ENCODE results near the gene LIMD2. TPM values are rescaled to one million over a fixed set of nuclear protein-coding genes. Genes with fewer than 3 reads are reported as not detected.

The LIMD2 gene
- total RNA-seq, 1 experiment from 2014 or later, result 8.0 TPM

DNA sequence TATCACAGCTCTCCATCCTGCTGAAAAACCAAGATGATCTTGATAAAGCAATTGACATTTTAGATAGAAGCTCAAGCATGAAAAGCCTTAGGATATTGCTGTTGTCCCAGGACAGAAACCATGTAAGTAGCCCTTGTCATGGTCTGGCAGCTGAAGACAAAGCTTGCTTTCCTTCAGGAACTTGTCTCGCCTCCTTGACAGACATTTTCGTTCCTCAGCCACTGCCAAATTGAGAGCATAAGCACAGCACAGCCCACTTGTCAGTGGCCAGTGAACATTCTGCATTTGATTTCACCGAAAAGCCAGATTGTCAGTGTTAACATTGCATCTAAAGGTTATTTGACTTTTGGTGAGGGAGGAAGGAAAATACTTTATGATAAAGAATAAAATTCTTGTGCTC lies 42.1 kb downstream of the LIMD2 start:
- intact Hi-C loops (cut with micrococcal nuclease; ENCODE audit: unreplicated experiment), result no loop called here
- DNase-seq, result no peak
- no peak overlapping the region for H3K27ac Mint-ChIP-seq (ENCODE audit: unreplicated experiment)
- BruUV-seq (replicated peaks), result no TSS peak
- no peaks in the 10 kb centered on the region for H3K27me3 Mint-ChIP-seq (ENCODE audit: unreplicated experiment)
- H3K4me3 Mint-ChIP-seq (ENCODE audit: low read depth, unreplicated experiment), result no peak overlapping the region
- no peaks in the 10 kb centered on the region for H3K9me3 Mint-ChIP-seq (ENCODE audit: low read depth, unreplicated experiment)
- CTCF ChIA-PET, result no interaction called here
- TF ChIP-seq, protein P1, sequence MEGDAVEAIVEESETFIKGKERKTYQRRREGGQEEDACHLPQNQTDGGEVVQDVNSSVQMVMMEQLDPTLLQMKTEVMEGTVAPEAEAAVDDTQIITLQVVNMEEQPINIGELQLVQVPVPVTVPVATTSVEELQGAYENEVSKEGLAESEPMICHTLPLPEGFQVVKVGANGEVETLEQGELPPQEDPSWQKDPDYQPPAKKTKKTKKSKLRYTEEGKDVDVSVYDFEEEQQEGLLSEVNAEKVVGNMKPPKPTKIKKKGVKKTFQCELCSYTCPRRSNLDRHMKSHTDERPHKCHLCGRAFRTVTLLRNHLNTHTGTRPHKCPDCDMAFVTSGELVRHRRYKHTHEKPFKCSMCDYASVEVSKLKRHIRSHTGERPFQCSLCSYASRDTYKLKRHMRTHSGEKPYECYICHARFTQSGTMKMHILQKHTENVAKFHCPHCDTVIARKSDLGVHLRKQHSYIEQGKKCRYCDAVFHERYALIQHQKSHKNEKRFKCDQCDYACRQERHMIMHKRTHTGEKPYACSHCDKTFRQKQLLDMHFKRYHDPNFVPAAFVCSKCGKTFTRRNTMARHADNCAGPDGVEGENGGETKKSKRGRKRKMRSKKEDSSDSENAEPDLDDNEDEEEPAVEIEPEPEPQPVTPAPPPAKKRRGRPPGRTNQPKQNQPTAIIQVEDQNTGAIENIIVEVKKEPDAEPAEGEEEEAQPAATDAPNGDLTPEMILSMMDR (IDR thresholded peaks at IDR 0.05; ENCODE audit: unreplicated experiment), result no peak
- H3K36me3 Mint-ChIP-seq (ENCODE audit: insufficient read depth, unreplicated experiment), result no peaks in the 10 kb centered on the region
- H3K4me1 Mint-ChIP-seq (ENCODE audit: low read depth, unreplicated experiment), result no peaks in the 10 kb centered on the region

DNA sequence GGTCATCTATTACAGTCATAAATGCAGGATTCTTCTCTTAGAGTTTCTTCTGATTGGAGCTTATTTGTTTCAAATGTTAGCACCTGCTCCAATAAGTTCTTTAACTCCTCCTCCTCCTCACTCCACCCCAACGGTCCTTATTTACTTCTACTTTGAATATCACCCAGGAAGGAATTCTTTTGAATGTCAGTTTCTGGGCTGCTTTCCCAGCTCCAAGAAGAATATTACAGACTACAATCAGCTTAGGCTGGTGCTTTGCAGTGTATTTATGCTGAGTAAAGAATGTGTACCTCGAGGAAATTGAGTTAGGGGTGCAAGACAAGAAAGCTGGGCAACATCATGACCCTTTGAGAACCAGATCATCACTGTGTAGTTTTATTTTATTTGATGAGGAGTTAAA lies 46.9 kb downstream of the LIMD2 start:
- no peak overlapping the region for H3K27ac Mint-ChIP-seq (ENCODE audit: unreplicated experiment)
- no peaks in the 10 kb centered on the region for H3K36me3 Mint-ChIP-seq (ENCODE audit: insufficient read depth, unreplicated experiment)
- H3K9me3 Mint-ChIP-seq (ENCODE audit: low read depth, unreplicated experiment), result no peaks in the 10 kb centered on the region
- CTCF ChIA-PET, result no interaction called here
- intact Hi-C loops (cut with micrococcal nuclease; ENCODE audit: unreplicated experiment), result no loop called here
- no peaks in the 10 kb centered on the region for H3K4me1 Mint-ChIP-seq (ENCODE audit: low read depth, unreplicated experiment)
- no peak for DNase-seq
- H3K27me3 Mint-ChIP-seq (ENCODE audit: unreplicated experiment), result no peaks in the 10 kb centered on the region
- no peak overlapping the region for H3K4me3 Mint-ChIP-seq (ENCODE audit: low read depth, unreplicated experiment)
- TF ChIP-seq, protein P1 (IDR thresholded peaks at IDR 0.05; ENCODE audit: unreplicated experiment), result no peak
- no TSS peak for BruUV-seq (replicated peaks)

GRCh38 chr17:63652106-63652505 lies 47.8 kb downstream of the LIMD2 start:
- intact Hi-C loops (cut with micrococcal nuclease; ENCODE audit: unreplicated experiment), result no loop called here
- H3K27ac Mint-ChIP-seq (ENCODE audit: unreplicated experiment), result no peak overlapping the region

GRCh38 chr17:63649813-63650212 lies 50.1 kb downstream of the LIMD2 start:
- Mint-ChIP-seq H3K36me3 (ENCODE audit: insufficient read depth, unreplicated experiment) (no peaks in the 10 kb centered on the region), H3K27me3 (ENCODE audit: unreplicated experiment) (no peaks in the 10 kb centered on the region), H3K9me3 (ENCODE audit: low read depth, unreplicated experiment) (no peaks in the 10 kb centered on the region), H3K4me3 (ENCODE audit: low read depth, unreplicated experiment) (no peak overlapping the region), H3K27ac (ENCODE audit: unreplicated experiment) (no peak overlapping the region), H3K4me1 (ENCODE audit: low read depth, unreplicated experiment) (peaks cover 10% of the 10 kb centered on the region)
- CTCF ChIA-PET, result no interaction called here
- no TSS peak for BruUV-seq (replicated peaks)
- intact Hi-C loops (cut with micrococcal nuclease; ENCODE audit: unreplicated experiment), result no loop called here
- TF ChIP-seq, protein P1 (IDR thresholded peaks at IDR 0.05; ENCODE audit: unreplicated experiment), result no peak
- no peak for DNase-seq

More at GRCh38 chr17:63652106-63652505, 47.8 kb downstream of the LIMD2 start:
- Mint-ChIP-seq H3K27me3 (ENCODE audit: unreplicated experiment) (no peaks in the 10 kb centered on the region), H3K9me3 (ENCODE audit: low read depth, unreplicated experiment) (no peaks in the 10 kb centered on the region), H3K36me3 (ENCODE audit: insufficient read depth, unreplicated experiment) (no peaks in the 10 kb centered on the region), H3K4me1 (ENCODE audit: low read depth, unreplicated experiment) (peaks cover 5% of the 10 kb centered on the region), H3K4me3 (ENCODE audit: low read depth, unreplicated experiment) (no peak overlapping the region)
- DNase-seq, result no peak
- CTCF ChIA-PET, result no interaction called here
- TF ChIP-seq, protein P1 (IDR thresholded peaks at IDR 0.05; ENCODE audit: unreplicated experiment), result no peak
- BruUV-seq (replicated peaks), result no TSS peak

Measured in Calu3 (cell line).